CD4-positive, alpha-beta T cell treated with Interleukin-10 for 1 hour (primary cell): ENCODE measurements around the gene NT5C3B.
"Not testable (repeated sequence)": the region's sequence is repeated elsewhere in the genome, so short reads cannot be mapped to it uniquely, and the experiment has no call there.

Source experiments
- DNase-seq: peaks from one replicate; pipeline ENCODE4 v3.0.0-alpha.2; 2020

The NT5C3B gene

DNA sequence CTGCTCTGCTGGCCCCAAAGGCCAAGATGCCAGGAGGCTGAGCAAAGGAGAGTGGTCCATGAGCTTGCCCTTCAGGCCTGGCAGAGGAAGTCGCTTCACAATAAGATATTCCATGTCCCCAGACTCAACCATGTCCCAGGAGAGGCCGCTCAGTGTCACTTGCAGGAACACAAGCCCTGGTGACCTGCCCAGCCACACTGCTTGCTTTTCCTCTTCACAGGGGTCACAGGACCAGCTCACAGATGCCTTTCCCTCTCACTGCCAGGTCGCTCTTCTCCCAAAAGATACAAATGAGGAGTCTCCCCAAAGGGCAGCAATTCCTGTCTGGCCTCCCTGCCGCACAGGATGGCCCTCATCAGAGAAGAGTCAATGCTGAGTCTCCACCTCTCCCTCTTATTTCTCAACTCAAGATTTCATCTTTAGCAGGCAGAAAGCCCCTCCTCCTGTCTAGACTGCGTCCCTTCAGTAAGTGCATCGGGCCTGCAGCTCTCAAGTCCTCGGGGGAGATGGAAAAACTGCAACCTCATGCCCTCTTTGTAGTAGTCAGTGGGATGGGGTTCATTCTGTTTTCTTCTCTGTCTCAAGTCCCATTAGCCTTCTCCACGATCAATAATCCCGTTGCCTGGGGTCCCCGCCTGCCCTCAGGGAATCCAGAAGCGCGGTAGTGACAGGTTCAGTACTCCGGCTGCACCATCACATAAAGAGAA, 54.5 kb downstream of the NT5C3B start:
- no peak for DNase-seq

DNA sequence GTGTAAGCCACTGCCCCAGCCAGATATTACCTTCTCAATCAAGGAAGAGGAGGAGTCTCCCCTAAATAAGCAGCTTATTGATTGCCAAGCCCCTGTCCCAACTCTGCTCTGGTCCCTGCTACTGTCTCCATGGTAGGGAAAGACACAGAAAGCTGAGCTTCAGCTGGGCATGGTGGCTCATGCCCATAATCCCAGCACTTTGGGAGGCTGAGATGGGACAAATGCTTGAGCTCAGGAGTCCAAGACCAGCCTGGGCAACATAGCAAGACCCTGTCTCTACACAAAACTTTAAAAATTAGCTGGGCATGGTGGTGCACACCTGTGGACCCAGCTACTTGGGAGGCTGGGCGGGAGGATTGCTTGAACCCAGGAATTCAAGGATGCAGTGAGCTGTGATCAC, 56.1 kb downstream of the NT5C3B start:
- no peak for DNase-seq

GRCh38 chr17:41777574-41778188, 58.4 kb downstream of the NT5C3B start:
- no peak for DNase-seq

DNA sequence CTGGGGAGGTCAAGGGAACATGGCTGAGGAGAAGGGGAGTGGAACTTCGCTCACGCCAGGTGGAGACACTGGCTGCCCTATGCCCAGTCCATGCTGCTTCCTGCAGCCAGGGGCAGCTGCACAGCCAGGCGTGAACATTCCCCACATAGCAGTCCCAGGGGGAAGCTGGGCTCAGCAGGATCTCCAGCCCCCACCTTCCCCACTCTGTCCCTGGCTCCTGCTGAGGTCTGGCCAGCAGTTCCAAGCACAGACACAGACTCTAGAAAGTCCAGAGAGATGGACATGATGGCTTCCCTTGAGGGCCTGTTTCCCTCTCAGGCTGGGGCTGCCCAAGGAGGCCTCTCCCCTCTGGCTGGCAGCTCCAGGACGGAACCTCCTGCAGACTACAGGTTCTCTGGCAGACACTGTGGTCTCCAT, 58.9 kb downstream of the NT5C3B start:
- no peak for DNase-seq

DNA sequence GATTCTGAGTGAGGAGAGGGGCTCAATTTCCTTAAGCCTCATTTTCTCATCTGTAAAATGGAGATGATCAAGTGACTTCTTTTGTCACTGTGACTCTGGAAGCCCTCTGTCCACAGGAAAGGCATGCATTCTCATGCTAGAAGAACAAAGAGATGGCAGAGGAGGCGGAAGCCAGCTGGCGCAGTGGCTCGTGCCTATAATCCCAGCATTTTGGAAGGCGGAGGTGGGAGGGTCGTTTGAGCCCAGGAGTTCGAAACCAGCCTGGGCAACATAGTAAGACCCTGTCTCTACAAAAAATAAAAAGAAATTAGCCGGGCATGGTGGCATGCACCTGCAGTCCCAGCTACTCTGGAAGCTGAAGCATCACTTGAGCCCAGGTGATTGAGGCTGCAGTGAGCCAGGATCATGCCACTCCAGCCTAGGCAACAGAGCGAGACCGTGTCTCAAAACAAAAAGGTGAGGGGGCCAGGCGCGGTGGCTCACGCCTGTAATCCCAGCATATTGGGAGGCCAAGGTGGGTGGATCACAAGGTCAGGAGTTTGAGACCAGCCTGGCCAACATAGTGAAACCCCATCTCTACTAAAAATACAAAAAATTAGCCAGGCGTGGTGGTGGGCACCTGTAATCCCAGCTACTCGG, 59.7 kb downstream of the NT5C3B start:
- DNase-seq: not testable (repeated sequence)

DNA sequence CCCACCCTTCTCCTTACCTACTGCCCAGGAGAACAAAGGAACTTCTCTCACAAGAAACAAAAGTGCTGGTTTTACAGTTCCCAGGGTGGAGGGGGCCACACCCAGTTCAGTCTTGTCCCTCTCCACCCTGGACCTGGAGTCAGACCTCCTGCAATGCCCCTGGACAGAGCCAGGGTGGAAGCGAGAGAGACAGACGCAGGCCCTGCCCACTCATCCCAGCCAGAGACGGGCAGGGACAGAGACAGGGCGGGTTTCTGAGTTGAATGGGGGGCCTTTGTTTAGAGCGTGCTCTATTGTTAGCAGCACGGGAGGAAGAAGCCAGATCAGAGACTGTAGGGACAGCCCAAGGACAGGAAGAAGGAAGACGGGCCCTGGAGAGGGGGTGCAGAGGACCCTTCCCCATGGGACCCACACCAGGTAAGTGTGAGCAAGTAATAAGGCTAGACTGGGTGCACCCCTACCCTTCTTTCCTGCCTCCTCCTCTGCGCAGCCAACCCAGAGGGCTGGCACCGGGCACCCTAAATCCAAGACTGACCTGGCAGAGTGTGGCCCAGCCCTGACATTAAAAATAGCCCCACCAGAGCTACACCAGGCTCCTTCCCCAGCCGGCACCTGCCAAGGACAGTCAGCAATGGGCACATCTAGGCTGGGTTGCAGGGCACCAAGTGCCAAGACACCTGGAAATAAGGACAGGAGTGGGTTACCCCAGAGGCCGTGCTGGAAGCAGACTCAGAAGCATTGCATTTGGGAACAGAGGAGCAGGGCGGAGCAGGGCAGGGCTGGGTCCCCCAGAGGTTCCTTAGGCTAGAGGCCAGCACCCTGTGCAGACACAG, 60.4 kb downstream of the NT5C3B start:
- DNase-seq: no peak
